A172 (cell line): ENCODE results near the gene UNC93B1. TPM values are rescaled to one million over a fixed set of nuclear protein-coding genes. Genes with fewer than 3 reads are reported as not detected.

Experiments
- DNase-seq: peaks from one replicate; pipeline ENCODE4 v3.0.0-alpha.2; 2015; ENCODE audit warnings: low spot score
- total RNA-seq: library from RNA; depleted of rRNA; stranded (reverse); fragments of >200 nt; shearing (Covaris generic); gene quantifications from 2 replicates; pipeline ENCODE4 v1.2.3, GENCODE V29; 2014; rRNA removed

UNC93B1 gene, protein sequence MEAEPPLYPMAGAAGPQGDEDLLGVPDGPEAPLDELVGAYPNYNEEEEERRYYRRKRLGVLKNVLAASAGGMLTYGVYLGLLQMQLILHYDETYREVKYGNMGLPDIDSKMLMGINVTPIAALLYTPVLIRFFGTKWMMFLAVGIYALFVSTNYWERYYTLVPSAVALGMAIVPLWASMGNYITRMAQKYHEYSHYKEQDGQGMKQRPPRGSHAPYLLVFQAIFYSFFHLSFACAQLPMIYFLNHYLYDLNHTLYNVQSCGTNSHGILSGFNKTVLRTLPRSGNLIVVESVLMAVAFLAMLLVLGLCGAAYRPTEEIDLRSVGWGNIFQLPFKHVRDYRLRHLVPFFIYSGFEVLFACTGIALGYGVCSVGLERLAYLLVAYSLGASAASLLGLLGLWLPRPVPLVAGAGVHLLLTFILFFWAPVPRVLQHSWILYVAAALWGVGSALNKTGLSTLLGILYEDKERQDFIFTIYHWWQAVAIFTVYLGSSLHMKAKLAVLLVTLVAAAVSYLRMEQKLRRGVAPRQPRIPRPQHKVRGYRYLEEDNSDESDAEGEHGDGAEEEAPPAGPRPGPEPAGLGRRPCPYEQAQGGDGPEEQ
- 22.1 and 34.3 TPM in 2 replicates for total RNA-seq

DNA sequence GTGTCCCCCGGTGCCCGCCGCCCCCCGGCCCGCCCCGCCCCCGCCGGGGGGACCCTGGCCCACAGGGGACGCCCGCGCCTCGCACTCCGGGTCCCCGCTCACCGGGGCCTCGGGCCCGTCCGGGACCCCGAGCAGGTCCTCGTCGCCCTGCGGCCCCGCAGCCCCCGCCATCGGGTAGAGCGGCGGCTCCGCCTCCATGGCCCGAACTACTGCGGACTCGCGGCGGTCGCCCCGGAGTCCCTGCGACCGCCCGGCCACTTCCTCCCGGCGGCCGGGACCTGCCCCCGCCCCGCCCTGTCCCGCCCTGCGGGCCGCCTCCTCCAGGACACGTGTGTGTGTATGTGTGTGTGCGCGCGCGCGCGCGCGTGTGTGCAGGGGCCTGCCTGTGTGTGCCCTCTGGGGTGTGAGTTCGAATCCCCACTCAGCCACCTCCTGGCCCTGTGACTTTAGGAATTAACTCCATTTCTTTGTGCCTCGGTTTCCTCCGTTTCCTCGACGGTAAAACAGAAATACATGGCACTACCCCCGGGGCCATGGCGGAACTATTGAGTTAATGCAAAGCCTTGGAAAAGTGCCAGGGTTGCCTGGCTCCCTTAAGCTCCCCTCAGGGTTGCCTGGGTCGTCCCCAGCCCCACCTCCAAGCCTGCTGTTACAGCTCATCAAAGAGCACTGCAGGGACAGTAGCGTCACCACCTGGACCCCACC lies at the start of gene UNC93B1:
UNC93B1 (minus strand) TSS at position 252 of the 705 bp plus-strand sequence; CDS start at position 198, 54 bp downstream.
- peak; percentile 53 for DNase-seq

DNA sequence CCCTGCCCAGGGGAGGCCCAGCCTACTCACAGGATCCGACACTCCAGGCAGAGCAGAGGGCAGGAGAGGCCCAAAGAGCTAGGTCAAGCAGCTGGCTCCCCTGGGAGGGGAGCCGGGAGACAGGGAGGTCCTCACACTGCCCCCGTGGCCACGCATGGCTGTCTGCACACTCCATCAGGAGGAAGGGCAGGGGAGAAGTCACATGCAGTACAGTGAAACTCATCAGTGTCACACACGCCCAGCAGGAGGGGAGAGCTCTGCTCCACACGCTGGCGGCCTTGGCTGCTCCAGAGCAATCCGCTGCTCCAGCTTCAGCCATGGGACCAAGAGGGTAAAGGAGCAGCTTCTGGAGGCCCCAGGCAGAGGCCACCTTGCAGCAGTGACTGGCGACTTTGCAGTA lies 49.2 kb upstream of the UNC93B1 start:
- no peak for DNase-seq

DNA sequence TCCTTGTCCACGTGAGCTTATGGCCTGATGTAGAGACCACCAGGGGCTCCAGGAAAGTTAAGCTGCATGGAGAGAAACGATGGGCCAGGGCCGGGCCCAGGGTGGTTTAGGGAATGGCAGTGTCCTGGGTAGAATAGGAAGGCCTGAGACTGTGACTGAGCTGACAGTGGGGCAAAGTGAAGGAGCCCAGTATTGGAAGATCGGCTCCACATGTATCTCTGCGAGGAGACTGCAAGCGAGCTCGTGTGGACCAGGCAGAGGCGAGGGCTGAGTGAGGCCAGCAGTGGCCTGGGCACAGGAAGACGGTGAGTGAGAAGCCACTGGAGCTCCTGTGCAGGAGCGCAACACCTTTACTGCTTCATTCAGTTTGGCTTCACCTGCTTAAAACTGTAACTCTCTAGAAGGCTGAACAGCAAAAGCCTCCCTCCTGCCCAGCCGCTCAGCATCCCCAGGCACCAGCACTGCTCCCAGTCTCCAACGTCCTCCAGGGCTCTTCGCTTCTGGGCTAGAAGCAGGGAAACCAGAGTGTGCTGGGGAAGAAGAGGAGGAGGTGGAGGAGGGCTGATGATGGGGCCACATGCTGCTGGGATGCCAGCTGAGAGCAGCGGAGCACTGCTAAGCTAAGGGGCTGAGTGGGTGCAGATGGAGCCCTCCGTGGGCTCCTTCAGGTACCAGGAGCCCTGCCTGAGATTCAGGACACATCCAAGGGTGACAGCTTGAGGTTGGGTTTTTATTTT lies 48.4 kb upstream of the UNC93B1 start:
- no peak for DNase-seq

DNA sequence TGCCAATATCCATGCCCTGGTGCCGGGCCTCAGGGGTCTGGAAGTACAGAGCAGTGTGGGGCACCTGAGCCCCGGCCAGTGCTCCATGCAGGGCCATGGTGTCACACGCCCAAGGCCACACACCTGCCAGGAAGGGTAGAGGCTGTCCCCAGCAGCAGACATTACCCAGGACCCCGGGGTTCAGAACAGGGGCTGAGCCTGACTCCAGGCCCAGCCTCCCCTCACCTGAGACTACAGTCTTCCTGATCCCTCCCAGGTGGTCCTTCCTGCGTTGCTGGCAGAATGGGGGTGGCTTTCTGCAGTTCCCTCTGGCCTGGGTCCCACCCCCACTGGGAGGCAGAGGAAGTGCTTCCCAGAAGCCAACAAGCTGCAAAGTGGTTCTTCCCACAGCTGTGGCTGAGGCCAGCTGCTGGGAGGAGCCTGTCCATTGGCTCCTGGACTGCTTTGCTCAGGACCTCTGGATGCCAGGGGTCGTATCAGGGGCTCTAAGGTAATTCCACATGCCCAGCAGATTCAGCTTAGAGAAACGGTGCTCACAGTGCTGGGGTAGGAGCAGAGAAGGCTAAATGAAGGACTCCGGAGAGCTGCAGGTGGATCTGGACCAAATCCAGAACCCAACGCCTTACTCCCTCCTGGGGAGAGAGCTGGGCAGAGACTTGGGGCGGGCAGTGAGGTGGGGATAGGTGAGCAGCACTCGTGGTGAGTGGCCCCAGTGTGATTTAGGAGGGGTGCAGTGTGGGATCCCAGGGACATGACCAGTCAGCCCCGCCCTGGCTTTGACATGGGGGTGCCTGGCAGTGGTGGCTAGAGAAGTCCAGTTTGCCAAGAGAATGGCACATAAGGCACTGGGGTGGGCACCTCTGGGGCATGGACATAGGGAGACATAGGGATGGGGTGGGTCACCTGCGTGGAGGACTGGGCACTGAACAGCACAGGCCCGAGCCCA lies 47.6 kb upstream of the UNC93B1 start:
- no peak for DNase-seq

DNA sequence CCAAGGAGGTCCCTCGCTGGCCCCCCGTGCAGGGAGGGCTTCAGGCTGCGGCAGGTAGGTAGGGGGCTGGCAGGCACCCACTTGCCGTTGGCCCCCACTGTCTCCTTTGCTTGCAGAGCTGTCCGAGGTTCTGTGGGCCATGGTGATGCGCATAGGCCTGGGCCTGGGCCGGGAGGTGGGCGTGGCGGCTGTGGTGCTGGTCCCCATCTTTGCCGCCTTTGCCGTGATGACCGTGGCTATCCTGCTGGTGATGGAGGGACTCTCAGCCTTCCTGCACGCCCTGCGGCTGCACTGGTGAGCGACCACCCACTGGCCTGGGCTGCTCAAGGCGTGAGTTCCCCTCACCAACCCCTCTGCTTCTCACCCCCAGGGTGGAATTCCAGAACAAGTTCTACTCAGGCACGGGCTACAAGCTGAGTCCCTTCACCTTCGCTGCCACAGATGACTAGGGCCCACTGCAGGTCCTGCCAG lies 46.5 kb upstream of the UNC93B1 start:
- DNase-seq = no peak

DNA sequence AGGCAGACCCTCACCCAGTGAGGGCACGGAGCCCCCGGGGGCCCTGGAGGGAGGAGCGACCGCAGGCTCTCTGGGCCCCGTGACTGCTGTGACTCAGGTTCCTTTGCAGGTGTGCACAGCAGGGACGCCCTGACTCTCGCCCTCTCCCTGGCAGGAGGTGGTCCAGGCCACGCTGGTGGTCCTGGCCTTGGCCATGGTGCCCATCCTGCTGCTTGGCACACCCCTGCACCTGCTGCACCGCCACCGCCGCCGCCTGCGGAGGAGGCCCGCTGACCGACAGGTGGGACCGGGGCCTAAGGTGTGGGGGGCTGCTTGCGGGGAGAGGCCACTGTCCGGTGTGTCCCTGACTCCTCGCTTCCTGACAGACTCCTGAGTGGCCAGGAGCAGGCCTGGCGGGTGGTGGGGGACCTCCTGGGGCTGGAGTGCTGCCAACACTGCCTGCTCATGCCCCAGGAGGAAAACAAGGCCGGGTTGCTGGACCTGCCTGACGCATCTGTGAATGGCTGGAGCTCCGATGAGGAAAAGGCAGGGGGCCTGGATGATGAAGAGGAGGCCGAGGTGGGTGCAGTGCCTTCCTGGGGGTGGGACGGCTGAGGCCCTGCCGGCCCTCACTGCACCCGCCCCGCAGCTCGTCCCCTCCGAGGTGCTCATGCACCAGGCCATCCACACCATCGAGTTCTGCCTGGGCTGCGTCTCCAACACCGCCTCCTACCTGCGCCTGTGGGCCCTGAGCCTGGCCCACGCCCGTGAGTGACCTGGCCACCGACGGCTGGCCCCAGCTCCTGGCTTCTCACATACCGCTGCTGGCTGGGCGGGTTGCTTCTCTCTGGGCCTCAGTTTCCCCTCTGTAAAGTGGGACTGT lies 45.8 kb upstream of the UNC93B1 start:
- DNase-seq = peak; percentile 54

DNA sequence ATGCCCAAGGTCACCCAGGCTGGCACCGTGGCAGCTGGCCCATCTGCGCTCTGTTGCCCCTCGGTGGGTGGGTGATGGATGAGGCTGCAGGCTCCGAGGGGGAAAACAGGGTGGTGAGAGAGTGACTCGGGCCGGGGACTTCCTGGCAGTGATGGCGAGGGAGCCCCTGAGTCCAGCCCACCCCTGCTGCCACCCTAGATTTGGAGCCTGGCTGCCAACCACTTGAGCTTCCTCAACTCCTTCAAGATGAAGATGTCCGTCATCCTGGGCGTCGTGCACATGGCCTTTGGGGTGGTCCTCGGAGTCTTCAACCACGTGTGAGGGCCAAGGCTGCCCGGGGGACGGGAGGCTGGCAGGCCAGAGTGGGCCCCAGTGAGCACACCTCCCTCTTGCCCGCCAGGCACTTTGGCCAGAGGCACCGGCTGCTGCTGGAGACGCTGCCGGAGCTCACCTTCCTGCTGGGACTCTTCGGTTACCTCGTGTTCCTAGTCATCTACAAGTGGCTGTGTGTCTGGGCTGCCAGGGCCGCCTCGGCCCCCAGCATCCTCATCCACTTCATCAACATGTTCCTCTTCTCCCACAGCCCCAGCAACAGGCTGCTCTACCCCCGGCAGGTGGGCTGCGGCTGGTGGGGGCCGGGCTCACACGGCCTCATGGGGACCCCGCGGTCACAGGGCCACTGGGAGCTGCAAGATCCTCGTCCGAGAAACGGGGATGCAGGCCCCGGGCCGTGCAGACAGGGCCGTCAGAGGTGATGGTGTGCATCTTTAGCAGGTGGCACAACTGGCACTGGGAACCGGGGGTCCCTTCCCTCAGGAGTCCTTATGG lies 45.0 kb upstream of the UNC93B1 start:
- no peak for DNase-seq

DNA sequence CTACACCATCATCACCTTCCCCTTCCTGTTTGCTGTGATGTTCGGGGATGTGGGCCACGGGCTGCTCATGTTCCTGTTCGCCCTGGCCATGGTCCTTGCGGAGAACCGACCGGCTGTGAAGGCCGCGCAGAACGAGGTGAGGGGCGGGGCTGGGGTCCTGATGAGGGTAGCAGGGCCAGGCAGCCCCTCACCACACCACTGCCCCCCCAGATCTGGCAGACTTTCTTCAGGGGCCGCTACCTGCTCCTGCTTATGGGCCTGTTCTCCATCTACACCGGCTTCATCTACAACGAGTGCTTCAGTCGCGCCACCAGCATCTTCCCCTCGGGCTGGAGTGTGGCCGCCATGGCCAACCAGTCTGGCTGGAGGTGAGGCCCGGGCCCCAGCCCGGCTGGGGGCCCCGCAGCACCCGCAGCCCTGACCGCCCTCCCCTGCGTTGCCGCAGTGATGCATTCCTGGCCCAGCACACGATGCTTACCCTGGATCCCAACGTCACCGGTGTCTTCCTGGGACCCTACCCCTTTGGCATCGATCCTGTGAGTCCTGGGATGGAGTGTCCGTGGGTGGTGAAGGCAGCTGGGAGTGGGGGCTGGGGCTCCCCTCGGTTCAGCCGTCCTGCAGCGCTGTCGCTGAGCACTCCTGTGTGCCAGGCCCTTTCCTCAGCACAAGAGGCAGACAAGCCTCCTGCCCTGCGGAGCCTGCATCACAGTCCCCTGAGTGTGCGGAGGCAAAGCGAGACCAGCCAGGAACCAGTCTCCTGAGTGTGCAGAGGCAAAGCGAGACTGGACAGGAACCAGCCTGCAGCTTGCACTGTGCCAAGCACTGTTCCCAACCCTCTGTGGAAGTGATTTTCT lies 43.8 kb upstream of the UNC93B1 start:
- DNase-seq = no peak

DNA sequence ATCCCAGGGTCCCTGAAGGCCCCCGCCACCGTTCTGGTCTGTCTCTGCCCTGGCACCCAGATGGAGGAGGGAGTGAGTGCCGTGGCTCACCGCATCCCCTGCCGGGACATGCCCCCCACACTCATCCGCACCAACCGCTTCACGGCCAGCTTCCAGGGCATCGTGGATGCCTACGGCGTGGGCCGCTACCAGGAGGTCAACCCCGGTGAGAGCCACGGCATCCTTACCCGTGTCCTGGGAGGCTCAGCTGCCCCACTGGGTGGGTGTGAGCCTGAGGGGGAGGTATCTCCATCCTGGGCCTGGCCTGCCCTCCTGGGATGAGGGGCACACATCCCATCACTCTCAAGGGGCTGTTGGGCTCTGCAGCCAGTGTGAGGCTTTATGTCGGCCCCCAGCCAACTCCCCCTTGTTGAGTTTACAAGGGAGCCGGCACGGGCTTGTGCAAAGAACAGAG lies 41.0 kb upstream of the UNC93B1 start:
- no peak for DNase-seq

DNA sequence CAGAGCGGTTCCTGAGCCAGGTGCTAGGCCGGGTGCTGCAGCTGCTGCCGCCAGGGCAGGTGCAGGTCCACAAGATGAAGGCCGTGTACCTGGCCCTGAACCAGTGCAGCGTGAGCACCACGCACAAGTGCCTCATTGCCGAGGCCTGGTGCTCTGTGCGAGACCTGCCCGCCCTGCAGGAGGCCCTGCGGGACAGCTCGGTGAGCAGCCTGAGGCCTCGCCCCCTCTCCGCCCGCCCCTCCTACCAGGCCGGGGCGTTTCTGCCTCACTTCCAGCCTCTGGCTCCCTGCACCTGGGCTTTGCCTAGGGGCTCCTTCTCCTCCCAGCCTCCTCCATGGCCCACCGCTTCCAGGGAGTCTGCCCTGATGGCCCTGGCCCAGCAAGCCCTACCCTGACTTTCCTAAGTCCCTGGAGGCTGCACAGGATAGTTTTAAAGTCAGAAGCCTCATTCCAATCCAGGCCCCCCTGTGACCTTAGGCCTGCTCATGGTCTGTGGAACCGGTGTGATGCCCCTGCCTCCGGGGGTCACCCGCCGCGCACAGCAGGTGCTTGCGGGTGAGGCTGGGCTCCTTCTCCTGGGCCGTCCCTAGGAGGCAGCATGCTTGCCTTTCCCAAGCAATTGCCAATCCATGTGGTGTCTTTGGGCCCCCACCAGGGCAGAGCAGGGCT lies 40.4 kb upstream of the UNC93B1 start:
- DNase-seq = no peak

DNA sequence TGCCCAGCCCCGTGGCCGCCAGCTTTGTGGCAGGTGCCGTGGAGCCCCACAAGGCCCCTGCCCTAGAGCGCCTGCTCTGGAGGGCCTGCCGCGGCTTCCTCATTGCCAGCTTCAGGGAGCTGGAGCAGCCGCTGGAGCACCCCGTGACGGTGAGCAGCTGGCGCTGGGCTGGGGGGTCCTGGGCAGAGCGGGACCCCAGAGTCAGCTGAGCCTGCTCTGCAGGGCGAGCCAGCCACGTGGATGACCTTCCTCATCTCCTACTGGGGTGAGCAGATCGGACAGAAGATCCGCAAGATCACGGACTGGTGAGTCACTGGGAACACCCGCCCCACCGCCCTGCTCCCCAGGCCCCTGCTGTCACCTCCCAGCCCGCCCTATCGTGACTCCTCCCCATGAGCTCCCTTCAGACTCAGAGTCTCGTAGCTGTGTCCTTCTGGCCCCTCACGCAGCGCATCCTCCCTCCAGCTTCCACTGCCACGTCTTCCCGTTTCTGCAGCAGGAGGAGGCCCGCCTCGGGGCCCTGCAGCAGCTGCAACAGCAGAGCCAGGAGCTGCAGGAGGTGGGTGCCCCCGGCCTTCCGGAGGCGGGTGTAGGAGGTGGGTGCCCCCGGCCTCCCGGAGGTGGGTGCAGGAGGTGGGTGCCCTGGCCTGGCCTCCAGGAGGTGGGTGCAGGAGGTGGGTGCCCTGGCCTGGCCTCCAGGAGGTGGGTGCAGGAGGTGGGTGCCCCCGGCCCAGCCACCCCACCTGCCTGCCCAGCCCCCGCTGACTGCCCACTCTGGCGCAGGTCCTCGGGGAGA lies 39.6 kb upstream of the UNC93B1 start:
- DNase-seq = peak; percentile 96

DNA sequence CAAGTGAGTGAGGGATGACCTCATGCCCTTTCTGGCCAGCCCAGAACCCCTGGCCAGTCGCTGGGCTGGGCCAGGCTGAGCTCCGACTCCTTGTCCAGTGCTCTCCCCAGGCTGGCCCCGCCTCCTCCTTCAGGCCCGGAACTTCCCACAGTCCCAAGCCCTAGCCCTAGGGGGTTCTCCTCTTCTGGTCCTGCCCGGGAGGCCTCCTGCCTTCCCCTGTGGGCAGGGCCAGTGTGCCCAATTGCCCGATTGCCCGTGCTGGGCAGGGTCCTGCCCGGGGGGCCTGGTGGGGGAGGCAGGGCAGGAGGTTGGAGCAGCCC lies 39.1 kb upstream of the UNC93B1 start:
- peak; percentile 58 for DNase-seq

DNA sequence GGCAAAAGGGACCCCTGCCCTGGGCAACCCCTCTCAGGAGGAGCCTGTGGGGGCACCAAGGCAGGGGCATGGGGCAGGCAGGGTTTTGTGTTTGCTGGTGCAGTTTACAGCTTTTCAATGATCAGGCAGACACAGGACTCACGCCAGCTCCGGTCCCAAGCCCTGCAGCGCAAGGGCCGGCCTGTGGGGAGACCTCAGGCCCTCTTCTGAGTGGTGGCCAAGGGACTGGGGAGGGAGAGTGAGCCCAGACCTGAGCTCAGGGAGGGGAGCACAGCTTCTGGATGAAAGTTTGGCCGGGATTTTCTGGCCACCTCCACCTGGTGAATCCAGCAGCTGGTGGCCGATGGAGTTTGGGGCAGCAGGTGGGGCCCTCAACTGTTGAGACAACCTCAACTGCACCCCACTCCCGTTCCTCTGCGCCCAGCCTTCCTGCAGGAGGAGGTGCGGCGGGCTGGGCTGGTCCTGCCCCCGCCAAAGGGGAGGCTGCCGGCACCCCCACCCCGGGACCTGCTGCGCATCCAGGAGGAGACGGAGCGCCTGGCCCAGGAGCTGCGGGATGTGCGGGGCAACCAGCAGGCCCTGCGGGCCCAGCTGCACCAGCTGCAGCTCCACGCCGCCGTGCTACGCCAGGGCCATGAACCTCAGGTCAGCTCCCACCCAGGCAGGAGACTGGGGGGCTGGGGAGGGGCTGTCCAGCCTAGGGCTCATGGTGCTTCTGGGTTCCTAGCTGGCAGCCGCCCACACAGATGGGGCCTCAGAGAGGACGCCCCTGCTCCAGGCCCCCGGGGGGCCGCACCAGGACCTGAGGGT lies 38.5 kb upstream of the UNC93B1 start:
- no peak for DNase-seq

DNA sequence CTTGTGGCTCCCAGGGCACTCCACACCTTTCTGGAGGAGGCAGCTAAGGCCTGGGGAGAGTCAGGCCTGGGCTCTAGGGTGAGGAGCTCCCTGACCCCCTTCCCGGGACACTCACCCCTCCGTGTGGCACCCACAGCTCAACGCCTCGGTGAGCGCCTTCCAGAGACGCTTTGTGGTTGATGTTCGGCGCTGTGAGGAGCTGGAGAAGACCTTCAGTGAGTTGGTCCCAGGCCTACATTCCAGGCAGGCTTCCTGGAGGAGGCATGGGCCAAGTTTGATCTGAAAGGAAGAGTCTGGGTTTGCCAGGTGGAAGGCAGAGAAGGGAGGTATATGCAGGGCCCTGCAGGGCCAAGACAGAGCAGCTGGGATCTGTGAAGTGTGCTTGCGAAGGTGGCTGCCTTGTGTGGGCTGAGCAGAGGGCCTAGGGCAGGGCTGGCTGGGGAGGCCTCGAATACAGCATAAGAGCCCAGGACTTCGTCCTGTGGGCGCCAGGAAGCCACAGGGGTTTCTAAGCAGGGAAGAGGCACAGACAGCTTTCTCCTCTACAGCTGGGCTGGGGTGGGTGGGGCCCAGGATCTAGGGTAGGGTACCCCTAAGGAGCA lies 37.8 kb upstream of the UNC93B1 start:
- DNase-seq = no peak

DNA sequence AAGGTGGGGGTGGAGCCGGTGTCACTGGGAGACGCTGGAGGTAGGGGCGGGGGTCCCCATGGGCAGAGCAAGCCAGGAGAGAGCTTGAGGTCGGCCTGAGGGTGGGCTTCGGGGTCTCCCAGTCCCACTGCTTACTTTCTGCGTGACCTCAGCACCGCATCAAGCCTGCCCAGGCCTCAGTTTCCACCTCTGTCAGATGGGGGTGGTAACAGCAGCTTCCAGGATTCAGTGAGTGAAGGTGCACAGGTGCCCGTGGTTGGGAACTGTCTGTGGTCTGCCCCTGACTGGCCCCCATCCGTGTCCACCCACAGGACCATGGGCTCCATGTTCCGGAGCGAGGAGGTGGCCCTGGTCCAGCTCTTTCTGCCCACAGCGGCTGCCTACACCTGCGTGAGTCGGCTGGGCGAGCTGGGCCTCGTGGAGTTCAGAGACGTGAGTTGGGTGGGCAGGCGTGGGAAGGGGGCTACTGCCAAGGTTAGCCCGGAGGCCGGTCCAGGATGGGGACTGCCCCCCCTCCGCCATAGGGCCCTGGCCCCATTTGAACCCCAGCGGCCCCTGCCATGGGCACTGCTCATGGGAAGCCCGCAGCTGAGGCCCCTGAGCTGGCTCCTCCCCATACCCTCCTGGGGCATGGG lies 37.2 kb upstream of the UNC93B1 start:
- DNase-seq = no peak
